SHP77 (cell line): ENCODE measurements around the gene BCAS4.
A peak's percentile ranks its signal among the peaks of the same experiment; 100 is the strongest.
"Not testable (repeated sequence)": the region's sequence is repeated elsewhere in the genome, so short reads cannot be mapped to it uniquely, and the experiment has no call there.

Source experiments
- DNase-seq, 2 experiments: peaks; one replicate each; lab custom pipeline; 2025; lab: John Stamatoyannopoulos, UW

Gene BCAS4, protein sequence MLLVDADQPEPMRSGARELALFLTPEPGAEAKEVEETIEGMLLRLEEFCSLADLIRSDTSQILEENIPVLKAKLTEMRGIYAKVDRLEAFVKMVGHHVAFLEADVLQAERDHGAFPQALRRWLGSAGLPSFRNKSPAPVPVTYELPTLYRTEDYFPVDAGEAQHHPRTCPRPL

DNA sequence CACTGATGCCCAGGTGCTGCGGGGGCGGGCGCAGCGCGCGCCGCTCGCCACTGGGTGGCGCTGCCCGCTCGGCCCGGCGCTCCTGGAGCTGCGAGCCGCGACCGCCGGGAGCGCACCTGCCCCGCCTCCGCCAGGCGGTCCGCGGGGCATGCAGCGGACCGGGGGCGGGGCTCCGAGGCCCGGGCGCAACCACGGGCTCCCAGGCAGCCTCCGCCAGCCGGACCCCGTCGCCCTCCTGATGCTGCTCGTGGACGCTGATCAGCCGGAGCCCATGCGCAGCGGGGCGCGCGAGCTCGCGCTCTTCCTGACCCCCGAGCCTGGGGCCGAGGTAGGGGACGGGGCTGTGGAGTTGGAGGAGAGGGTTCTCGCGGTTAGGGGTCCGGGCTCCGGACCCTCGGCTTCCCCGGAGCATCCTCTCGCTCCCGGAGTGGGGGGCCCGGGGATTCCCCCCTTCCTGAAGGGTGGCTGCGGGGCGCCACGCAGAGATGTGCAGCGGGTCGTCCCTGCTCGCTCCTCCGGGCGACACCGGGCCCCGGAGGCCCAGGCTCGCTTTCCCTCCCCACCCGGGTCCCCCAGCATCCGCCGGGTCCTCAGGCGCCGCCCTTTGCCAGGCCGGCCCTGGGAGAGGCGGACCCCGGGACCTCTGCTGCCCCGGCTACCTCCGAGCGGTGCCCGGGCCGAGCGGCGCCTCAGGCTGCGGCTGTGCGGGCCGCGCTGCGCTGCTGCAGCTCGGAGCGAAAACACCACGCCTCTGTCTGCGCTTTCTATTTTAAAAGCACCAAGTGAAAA, at the start of gene BCAS4:
Gene BCAS4 (plus strand): TSS at position 216 of the 789 bp plus-strand sequence. CDS start 23 bp downstream, at position 239.
- peak; percentile 64 to 76 for DNase-seq

DNA sequence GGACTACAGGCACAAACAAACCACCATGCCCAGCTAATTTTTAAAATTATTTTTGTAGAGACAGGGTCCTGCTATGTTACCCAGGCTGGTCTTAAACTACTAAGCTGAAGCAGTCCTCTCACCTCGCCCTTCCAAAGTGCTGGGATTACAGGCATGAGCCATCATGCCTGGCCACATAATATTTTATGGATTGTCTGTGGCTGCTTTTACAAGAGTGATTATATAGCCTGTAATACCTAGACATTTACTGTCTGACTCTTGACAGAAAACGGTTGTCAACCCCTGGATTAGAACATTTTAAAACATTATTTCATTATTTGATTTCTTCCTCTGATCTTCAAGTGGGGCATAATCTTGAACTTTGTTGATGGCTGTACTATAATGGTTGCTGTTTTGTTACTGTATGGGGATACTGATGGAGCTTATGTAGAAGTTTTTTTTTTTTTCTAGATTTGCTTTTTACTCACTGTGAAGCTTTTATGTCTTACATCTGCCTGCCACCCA, 49.2 kb upstream of the BCAS4 start:
- no peak for DNase-seq

DNA sequence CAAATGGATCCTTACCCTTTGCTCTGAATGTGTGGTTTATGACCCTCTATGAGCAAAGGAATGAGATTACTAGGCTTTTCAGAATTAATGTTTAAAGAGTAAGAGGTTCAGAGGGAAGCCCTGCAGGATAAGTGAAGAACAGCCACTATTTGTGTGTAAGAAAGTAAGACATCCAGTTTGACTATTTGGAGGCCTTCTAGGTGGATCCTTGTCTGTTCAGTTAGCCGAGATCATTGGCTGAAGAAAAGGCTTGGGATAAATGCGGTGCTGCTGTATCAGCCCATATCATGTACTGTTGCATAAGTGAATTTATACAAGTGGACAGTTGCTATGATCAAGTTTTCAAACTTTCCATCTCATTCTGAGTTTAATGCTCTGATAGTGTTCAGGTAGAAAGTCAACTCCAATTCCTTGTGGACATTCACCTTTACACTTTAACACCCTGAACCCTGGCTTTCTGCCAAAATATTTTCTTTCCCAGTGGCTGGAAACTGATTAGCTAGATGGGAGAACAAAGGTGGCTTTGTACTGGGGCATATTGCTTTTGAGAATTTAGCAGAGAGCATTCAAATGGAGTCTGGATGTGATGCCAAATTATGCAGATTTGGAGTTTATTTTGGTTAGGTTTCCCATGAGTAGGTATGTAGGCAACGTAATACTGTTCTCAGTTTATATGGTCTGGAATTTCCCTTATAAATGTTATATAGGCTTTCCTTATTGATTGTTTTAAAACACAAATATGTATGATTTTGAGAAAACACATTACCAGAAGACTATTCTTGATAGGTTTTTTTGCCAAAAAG, 48.5 kb upstream of the BCAS4 start:
- no peak for DNase-seq

DNA sequence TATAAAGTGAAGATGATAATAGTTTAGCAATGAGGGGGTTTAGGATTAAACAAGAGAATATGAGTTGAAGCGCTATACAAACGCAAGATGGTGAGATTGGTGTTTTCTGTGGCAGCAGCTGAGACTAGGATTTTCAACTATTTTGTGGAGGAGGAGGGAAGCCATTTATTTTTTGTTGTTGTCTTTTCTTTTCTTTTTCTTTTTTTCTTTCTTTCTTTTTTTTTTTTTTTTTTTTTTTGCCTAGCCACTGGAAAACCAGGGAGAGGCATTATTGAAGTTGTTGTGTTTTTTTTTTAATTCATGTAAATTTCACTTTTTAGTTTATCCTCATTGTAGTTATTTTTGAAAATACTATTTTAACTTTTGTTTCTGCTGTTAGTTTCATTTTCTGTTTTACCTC, 47.6 kb upstream of the BCAS4 start:
- no peak for DNase-seq

DNA sequence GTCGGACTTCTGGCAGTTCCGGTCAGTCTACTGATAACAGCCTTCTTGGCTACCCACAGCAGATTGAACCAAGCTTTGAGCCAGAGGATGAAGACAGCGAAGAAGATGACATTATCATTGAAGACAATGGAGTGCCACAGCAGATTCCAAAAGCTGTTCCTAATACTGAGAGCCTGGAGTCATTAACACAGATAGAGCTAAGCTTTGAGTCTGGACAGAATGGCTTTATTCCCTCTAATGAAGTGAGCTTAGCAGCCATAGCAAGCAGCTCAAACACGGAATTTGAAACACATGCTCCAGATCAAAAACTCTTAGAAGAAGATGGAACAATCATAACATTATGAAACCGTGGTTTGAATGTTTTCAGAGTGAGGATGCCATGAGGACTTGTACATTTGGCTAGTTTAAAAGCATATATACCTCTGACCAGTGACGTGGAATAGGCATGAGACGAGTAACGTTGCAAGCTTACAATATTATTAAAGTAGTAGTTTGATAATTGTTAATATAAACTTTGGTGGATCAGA, 44.7 kb upstream of the BCAS4 start:
- no peak for DNase-seq

DNA sequence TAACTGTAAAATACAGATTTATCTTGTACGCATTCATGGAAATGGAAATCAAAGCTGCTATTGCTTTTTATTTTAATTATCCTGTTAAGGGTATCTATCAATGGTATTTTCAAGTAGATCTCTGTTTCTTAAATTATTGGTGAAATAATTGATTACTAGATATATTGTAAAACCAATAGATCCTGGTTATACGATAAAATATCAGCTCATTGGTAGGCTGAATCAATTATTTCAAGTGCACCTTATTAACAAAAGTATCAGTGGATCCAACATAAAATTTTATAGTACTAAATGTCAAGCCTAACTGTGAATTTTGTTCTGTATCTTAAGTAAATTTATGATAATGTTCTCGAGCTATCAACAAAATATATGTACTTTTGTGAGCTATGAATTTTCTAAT, 41.7 kb upstream of the BCAS4 start:
- no peak for DNase-seq

DNA sequence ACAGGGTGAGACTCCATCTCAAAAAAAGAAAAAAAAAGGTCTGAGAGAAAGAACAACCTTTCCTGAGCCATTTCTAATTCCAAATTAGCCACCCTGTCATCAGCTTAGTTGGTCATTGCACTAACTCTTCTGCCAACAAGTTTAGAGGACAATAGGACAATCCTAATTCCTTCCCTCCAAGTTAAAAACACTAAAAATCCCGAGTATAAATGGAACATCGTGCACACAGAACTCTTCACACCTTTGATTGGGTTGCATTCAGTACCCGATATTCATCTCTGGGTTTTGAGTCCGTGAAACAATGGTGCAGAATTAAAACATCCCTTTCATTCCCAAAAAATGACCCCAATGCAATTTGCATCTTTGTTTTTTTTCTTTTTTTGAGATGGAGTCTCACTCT, 40.4 kb upstream of the BCAS4 start:
- DNase-seq, result no peak

DNA sequence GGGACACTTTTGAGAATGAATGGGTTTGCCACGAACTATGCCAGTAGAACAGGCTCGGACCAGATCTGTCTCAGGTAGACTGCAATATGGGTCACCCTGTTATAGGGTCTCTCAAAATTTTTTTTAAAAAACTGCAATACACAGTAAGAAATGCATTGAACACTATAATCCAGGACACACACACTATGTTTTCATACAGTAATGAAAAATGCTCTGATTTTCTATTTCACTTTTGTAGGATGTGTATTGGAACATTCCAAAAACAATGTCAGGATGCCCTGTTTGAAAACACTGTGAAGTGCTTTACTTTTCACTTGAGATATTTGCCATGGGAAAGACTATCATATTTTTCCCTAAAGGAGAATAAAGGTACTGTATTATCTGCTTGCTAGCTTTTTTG, 38.4 kb upstream of the BCAS4 start:
- no peak for DNase-seq

DNA sequence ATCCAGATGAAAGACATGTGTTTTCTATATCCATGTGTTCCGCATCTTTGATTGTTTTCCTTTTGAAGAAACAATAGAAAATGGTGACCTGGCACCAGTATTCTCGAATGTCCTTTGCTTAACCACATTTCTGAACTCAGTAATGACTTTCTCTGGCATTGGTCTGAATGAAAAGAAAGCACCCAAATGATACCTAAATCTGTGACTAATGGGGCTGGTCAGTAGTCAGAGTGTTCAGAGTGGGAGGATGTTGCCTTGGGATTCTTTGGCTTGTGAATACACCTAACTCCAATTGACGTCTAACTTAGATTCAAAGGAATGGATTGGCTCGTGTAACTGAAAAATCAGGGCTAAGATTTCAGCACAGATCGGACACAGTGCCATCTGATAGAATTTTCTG, 36.4 kb upstream of the BCAS4 start:
- no peak for DNase-seq

DNA sequence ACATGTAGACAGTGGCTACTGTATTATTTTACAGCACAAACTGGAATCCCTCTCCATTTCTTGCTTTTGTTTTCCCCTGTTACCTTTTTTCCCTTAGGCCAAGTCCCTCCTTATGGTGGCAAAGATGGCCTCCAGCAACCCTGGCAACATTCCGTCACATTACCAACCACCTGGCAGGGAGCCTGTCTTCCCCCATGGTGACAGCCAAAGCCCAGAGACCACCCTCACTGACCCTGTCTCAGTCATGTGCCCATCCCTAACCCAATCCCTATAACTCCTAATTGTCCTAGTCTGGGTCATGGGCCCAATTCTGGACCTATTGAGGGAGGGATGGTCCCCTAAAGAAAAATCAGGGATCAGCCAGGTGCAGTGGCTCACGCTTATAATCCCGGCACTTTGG, 35.9 kb upstream of the BCAS4 start:
- no peak for DNase-seq

DNA sequence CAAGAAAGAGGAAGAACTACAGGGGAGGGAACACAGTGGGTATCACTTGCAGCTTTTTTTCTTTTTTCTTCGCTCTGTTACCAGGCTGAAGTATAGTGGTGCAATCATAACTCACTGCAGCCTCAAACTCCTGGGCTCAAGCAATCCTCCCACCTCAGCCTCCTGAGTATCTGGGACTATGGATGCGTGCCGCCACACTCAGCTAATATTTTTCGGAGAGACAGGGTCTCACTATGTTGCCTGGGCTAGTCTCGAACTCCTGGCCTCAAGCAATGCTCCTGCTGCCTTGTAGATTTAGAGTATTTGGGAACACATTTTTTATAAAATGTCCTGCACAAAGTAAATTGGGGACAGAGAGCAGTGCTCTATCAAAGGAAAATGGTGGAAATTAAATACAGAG, 35.2 kb upstream of the BCAS4 start:
- DNase-seq, result no peak

DNA sequence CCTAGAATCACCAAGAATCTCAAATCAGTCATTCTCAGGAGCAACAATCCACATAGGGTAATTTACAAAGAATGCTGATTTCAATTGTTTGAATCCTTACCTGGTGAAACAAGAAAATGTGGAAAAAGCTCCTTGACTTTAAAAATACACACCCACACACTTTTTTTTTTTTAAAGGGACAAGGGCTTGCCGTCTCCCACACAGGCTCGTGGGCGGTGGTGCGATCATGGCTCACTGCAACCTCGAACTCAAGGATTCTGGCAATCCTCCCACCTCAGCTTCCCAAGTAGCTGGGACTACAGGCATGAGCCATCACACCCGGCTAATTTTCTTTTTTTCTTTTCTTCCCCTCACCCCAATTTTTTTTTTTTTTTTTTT, 32.8 kb upstream of the BCAS4 start:
- DNase-seq, result no peak

DNA sequence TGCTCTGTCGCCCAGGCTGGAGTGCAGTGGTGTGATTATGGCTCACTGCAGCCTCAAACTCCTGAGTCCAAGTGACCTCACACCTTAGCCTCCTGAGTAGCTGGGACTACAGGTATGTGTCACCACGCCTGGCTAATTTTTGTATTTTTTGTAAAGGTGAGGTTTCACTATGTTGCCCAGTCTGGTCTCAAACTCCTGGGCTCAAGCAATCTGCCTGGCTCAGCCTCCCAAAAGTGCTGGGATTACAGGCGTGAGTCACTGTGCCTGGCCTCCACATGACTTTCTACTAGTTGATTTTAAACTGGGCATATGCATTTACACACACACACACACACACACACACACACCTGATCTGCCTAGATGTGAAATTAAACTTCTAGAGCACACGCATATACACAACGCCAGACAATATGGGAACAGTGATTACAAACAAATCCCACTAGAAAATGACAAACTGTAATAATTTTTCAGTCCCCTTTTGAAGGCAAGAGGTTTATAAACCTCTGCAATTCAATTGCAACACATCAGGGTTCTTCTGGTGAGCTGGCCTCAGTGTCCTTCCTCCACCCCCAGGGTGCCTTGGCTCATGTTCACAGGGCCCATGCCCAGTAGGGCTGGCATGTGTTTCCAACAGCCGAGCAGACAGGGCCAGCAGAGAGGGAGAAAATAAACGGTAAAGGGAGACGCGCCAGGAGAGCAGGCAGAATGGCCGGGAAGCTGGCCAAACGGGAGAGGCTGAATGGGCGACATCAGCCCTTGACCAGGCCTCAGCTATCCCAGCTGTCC, 32.2 kb upstream of the BCAS4 start:
- peak in 1 of 2 experiments; percentile 18 for DNase-seq

DNA sequence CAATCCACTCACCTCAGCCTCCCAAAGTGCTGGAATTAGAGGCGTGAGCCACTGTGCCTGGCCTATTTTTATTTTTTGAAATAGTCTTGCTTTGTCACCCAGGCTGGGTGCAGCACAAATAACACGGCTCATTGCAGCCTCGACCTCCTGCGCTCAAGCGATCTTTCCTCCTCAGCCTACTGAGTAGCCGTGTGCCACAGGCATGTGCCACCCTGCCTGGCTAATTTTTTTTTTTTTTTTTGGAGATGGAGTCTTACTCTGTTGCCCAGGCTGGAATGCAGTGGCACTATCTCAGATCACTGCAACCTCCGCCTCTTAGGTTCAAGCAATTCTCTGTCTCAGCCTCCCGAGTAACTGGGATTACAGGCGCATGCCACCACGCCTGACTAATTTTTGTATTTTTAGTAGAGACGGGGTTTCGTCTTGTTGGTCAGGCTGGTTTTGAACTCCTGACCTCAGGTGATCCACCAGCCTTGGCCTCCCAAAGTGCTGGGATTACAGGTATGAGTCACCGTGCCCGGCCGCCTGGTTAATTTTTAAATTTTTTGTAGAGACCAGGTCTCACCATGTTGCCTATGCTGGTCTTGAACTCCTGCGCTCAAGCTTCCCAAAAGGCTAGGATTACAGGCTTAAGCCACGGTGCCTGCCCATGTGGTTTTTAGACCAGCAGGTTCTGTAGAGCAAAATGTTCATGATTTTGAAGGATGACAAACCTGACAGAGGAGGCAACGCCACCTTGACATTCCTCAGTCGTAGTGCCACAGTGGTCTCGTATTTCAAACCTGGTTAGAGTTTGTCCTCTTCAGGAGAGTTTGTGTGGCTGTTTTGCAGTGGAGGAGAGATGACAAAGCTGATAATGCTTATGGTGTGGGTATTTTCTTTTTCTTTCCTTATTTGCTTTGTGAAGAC, 31.1 kb upstream of the BCAS4 start:
- DNase-seq, result not testable (repeated sequence)

DNA sequence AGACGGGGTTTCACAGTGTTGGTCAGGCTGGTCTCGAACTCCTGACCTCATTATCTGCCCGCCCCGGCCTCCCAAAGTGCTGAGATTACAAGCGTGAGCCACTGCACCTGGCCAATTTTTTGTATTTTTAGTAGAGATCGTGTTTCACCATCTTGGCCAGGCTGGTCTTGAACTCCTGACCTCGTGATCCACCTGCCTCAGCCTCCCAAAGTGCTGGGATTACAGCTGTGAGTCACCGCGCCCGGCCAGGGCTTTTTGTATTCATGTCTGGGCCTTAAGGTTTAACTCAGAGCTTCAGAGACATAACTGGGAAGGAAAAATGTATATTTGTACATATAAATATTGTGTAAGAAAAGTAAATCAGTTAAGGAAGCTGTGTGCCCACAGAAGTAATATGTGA, 29.6 kb upstream of the BCAS4 start:
- not testable (repeated sequence) for DNase-seq

DNA sequence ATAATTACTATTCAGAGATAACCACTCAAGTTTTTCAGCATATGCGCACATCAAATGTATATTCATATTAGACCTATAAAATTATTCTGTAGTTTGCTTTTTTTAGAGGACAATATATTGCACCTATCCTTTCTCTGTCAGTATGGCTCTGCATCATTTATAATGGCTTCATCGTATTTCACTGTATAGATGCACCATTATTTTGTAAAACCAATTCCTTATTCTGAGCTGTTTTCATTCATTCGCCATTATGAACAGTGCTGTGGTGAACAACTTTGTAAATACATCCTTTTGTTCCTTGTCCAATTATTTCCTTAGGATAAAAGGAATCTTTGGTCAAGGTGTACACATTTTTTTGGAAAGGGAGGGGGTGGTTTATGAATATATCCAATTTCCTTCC, 29.2 kb upstream of the BCAS4 start:
- no peak for DNase-seq

DNA sequence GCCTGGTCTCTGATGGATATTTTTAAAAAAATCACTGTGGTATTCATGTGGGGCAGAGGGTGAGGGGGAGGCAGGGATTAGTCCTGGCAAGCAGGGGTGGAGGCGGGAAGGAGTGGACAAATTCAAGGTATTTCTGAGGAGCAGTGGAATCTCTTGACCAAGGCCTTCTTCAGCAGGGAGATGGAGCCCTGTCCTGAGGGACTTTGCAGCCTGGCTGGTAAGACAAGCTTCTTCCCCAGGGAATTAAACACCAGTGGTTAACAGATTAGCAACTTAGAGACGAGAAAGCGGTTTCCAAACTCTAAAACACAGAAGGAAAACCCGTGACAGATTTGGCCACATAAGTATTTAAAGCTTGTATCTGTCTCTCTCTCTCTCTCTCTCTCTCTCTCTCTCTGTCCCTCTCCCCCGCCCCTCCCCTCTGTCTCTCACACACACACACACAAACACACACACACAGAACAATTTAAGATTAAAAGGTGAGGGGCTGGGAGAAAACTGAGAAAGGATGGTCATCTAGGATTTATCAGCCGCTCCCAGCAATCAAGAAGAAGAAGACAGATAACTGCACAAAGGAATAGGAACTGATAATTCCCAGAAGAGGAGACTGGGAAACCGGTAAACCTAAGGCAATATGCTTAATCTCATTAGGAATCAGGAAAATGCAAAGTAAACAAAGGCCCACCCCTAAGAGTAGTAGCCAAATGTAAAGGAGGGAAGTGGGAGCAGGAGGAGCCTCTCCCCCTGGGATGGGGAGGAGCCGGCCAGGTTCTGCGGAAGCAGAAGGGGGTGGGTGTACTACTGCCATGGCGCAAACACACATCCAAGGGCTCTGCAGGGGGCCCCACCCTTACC, 27.7 kb upstream of the BCAS4 start:
- not testable (repeated sequence) for DNase-seq

DNA sequence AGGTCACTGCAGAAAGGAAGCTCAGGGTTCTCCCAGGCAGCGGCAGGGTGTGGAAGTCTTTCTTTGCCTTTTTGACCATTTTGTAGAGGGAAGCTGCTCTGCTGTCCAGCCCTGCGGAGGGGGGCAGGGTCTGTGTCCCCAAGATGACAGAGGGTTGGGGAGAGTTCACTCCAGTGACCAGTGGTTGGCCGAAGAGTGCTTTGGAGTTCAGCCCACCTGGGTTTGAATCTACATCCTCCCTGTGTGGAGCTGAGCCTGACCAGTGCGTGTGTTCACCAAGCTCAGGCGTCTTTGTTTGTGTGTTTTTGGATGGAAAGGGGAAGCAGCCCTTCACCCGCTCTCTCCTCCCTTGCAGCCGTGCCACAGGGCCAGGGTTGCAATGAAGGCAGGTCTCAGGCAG, 25.9 kb upstream of the BCAS4 start:
- not testable (repeated sequence) for DNase-seq

DNA sequence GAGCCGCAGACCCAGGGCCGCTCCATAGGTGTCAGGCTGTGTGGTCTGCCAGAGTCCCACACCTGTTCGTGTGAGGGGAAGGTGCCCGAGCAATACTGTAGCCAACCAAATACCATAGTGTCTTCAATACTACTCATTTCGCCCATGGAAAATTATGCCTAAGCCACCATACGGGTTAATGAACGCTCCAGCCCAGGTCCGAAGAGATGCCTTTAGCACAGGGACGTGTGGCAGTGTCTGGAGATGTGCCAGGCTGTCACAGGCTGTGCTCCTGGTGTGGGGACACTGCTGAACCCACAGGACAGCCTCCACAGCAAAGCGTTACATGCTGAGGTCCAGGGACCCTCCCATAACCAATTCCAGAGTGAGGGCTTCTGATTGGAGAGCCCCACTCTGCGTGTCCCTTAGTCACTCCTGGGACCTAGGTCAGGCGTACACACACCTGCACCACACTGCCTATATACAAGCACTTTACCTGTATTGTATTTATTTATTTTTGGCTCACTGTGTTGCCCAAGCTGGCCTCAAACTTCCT, 25.2 kb upstream of the BCAS4 start:
- not testable (repeated sequence) for DNase-seq
